HL-60 (cell line): ENCODE data around the gene ZNF785.

ENCODE experiments used
- DNase-seq, 2 experiments: peaks; one replicate each; pipeline ENCODE4 v3.0.0-alpha.2; 2010 to 2020; ENCODE audit warnings: low read depth in 1 of 2, low spot score in 1 of 2
- H3K27ac ChIP-seq: fragments of 250-450 bp; sonication (Bioruptor Pico); replicated peaks from 2 replicates; pipeline ENCODE4 v1.5.1; 2020; ENCODE audit warnings: mild to moderate bottlenecking, moderate library complexity
- H3K27me3 ChIP-seq: fragments of 250-450 bp; sonication (Bioruptor Pico); 2 replicates; pipeline ENCODE4 v1.5.1; 2021; ENCODE audit warnings: mild to moderate bottlenecking, moderate library complexity; ENCODE audit not compliant: insufficient read depth, poor library complexity, severe bottlenecking
- H3K4me3 ChIP-seq: replicated peaks from 2 replicates; pipeline ENCODE4 v1.5.1; 2011; ENCODE audit warnings: mild to moderate bottlenecking, control low read depth, low read length; ENCODE audit not compliant: insufficient read depth
- CTCF ChIP-seq: IDR thresholded peaks from one replicate; pipeline ENCODE4 v1.5.1; 2011; ENCODE audit warnings: low read length, control low read depth, inconsistent platforms; ENCODE audit not compliant: insufficient read depth
- GABPA ChIP-seq: IDR thresholded peaks from 2 replicates; pipeline ENCODE4 v1.6.1; 2012; ENCODE audit warnings: low read depth
- POLR2AphosphoS5 ChIP-seq: IDR thresholded peaks from 2 replicates; pipeline ENCODE4 v1.6.1; 2012; ENCODE audit warnings: low read depth
- REST ChIP-seq: IDR thresholded peaks from 2 replicates; pipeline ENCODE4 v1.6.1; 2012; ENCODE audit warnings: low read depth; ENCODE audit not compliant: insufficient replicate concordance
- SPI1 ChIP-seq: IDR thresholded peaks from 2 replicates; pipeline ENCODE4 v1.6.1; 2012; ENCODE audit warnings: low read depth, mild to moderate bottlenecking, borderline replicate concordance

Gene ZNF785

GRCh38 chr16:30615358-30616091 is 30.0 kb upstream of the ZNF785 start:
- Histone ChIP-seq H3K27ac (no peak overlapping the region), H3K27me3 (no peaks in the 10 kb centered on the region), H3K4me3 (no peak overlapping the region)
- TF ChIP-seq REST: no peak
- peak; percentile 78 for TF ChIP-seq CTCF
- DNase-seq: peak in 1 of 2 experiments; percentile 82

GRCh38 chr16:30609926-30610839 is 24.7 kb upstream of the ZNF785 start, which contains the start of gene ZNF689:
TSS of gene ZNF689 (minus strand) at chr16:30610389. CDS start at chr16:30610041, 348 bp downstream.
- peak; percentile 95 to 96 for DNase-seq
- Histone ChIP-seq H3K27me3 (no peaks in the 10 kb centered on the region), H3K4me3 (peak within 1 kb of the TSS; percentile 71), H3K27ac (peak within 1 kb of the TSS; percentile 98)
- TF ChIP-seq POLR2AphosphoS5 (peak; percentile 49; the same call in 1 of the 2 replicates), REST (peak; percentile 60), SPI1 (no peak), CTCF (no peak), GABPA (no peak)

GRCh38 chr16:30609002-30609925 is 23.8 kb upstream of the ZNF785 start:
- peak in 1 of 2 experiments; percentile 42 for DNase-seq
- Histone ChIP-seq H3K4me3 (peak overlapping the region; percentile 71), H3K27ac (peak overlapping the region; percentile 98), H3K27me3 (no peaks in the 10 kb centered on the region)
- TF ChIP-seq REST: no peak
- TF ChIP-seq SPI1: no peak
- TF ChIP-seq CTCF: no peak
- TF ChIP-seq GABPA: no peak
- TF ChIP-seq POLR2AphosphoS5: no peak
